Dermis microvascular lymphatic vessel endothelial cell (primary cell): ENCODE results near the gene GSS. TPM values are rescaled to one million over a fixed set of nuclear protein-coding genes. Genes with fewer than 3 reads are reported as not detected.

Source experiments
- DNase-seq, 2 donors: peaks; one replicate each; pipeline versions ENCODE4 v3.0.0 to v3.0.0-alpha.2; 2010; ENCODE audit warnings: low read depth in 2 of 2
- total RNA-seq: library from RNA; depleted of rRNA; stranded (reverse); fragments of >200 nt; gene quantifications from 2 replicates; pipeline ENCODE4 v1.2.1, GENCODE V29; 2014

Gene GSS
- total RNA-seq, 1 donor from 2014 or later, result 63.9 TPM

- no peak for DNase-seq
These were observed 8.9 kb downstream of the GSS start for GRCh38 chr20:34946661-34947060.

- no peak for DNase-seq
These were observed 10.1 kb downstream of the GSS start for GRCh38 chr20:34945315-34946077.

GRCh38 chr20:34943808-34944567, 11.6 kb downstream of the GSS start:
- DNase-seq, result no peak

- no peak for DNase-seq
These were observed 13.3 kb downstream of the GSS start for GRCh38 chr20:34942301-34942700.

- DNase-seq, result peak in 1 of 2 donors; percentile 66
These were observed 14.4 kb downstream of the GSS start for GRCh38 chr20:34941226-34941625.

GRCh38 chr20:34940081-34940481, 15.5 kb downstream of the GSS start:
- DNase-seq, result no peak

- DNase-seq, result peak in 1 of 2 donors; percentile 44
These were observed 17.0 kb downstream of the GSS start for GRCh38 chr20:34938466-34939163.

GRCh38 chr20:34931771-34932170, 23.8 kb downstream of the GSS start:
- DNase-seq, result no peak

- no peak for DNase-seq
These were observed 27.2 kb downstream of the GSS start for GRCh38 chr20:34928411-34928810.

- DNase-seq, result no peak
These were observed 27.9 kb downstream of the GSS start for GRCh38 chr20:34927736-34928135.

GRCh38 chr20:34926581-34926980, 29.0 kb downstream of the GSS start:
- DNase-seq, result no peak

- no peak for DNase-seq
These were observed 29.6 kb downstream of the GSS start for GRCh38 chr20:34925981-34926380.

GRCh38 chr20:34925341-34925740, 30.3 kb downstream of the GSS start:
- DNase-seq, result no peak

GRCh38 chr20:34923414-34923813, 32.2 kb downstream of the GSS start:
- DNase-seq, result no peak

GRCh38 chr20:34922654-34923381, 32.8 kb downstream of the GSS start:
- DNase-seq, result peak; percentile 28 to 44

- DNase-seq, result no peak
These were observed 34.2 kb downstream of the GSS start for GRCh38 chr20:34921436-34921835.

GRCh38 chr20:34920055-34920454, 35.6 kb downstream of the GSS start:
- DNase-seq, result no peak

- DNase-seq, result no peak
These were observed 38.7 kb downstream of the GSS start for GRCh38 chr20:34916774-34917354.

GRCh38 chr20:34915749-34916455, 39.7 kb downstream of the GSS start:
- DNase-seq, result no peak

- no peak for DNase-seq
These were observed 40.5 kb downstream of the GSS start for GRCh38 chr20:34915131-34915530.
